ENCODE measurements around the gene CIB2.

GRCh38 chr15:78155355-78155939, 24.2 kb upstream of the CIB2 start:
- TF ChIP-seq POLR2A (IDR thresholded peaks at IDR 0.05), result no peak
- TF ChIP-seq CTCF (IDR thresholded peaks at IDR 0.05), result no peak
